ENCODE results near the gene TMEM185B. TPM values are rescaled to one million over a fixed set of nuclear protein-coding genes. Genes with fewer than 3 reads are reported as not detected.
A peak's percentile ranks its signal among the peaks of the same experiment; 100 is the strongest.
"Not testable (repeated sequence)": the region's sequence is repeated elsewhere in the genome, so short reads cannot be mapped to it uniquely, and the experiment has no call there.

The TMEM185B gene
- total RNA-seq, 1 donor from 2014 or later = 20.8 TPM

DNA sequence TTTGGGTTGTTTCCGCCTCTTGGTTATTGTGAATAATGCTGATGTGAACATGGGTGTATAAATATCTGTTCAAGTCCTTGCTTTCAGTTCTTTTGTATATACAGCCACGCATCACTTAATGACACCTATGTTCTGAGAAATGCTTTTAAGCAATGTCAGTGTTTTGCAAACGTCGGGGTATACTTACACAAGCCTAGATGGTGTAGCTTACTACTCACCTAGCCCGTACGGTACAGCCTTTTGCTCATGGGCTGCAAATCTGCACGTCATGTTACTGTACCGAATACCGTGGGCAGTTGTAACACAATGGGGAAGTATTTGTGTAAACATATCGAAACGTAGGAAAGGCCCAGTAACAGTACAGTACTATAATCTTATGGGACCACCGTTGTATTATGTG is 41.8 kb upstream of the TMEM185B start:
- no peaks in the 10 kb centered on the region for H3K27me3 ChIP-seq (ENCODE audit: control insufficient read depth, insufficient read depth, low read length)
- DNase-seq (ENCODE audit: low read depth) (peak; percentile 30), FAIRE-seq (no peak)
- TF ChIP-seq, protein P1, sequence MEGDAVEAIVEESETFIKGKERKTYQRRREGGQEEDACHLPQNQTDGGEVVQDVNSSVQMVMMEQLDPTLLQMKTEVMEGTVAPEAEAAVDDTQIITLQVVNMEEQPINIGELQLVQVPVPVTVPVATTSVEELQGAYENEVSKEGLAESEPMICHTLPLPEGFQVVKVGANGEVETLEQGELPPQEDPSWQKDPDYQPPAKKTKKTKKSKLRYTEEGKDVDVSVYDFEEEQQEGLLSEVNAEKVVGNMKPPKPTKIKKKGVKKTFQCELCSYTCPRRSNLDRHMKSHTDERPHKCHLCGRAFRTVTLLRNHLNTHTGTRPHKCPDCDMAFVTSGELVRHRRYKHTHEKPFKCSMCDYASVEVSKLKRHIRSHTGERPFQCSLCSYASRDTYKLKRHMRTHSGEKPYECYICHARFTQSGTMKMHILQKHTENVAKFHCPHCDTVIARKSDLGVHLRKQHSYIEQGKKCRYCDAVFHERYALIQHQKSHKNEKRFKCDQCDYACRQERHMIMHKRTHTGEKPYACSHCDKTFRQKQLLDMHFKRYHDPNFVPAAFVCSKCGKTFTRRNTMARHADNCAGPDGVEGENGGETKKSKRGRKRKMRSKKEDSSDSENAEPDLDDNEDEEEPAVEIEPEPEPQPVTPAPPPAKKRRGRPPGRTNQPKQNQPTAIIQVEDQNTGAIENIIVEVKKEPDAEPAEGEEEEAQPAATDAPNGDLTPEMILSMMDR (IDR thresholded peaks at IDR 0.05; ENCODE audit: insufficient read depth, low read length, severe bottlenecking) = no peak
- peaks cover 2% of the 10 kb centered on the region for H3K36me3 ChIP-seq (ENCODE audit: control insufficient read depth, insufficient read depth, low read length)
- no peak overlapping the region for H3K4me3 ChIP-seq (ENCODE audit: low read depth, low read length)

DNA sequence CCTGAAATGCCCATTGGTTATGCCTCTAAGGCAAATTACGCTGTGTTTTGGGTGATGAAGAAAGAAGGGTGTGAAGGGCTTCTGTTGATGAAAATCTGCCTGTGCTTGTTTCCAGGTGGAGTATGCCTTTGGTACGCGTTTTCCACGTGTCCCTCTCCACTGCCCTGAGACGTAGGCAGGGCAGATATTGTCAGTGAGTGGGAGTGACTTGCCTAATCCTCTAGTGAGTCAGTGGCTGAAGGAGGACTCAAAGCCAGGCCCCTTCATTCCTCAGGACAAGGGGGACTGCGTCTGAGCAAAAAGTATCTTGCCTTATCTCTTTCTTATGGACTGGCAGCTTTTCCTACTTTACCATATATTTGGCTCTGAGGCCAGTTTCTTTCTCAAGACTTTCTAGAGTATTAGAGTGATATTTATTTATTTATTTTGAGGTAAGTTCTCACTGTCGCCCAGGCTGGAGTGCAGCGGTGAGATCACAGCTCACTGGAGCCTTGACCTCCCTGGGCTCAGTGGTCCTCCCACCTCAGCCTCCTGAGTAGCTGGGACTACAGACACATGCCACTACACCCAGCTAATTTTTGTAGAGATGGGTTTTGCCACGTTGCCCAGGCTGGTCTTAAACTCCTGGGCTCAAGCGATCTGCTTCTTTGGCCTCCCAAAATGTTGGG is 39.7 kb upstream of the TMEM185B start:
- DNase-seq (ENCODE audit: low read depth) = peak; percentile 94
- TF ChIP-seq, protein P1 (IDR thresholded peaks at IDR 0.05; ENCODE audit: insufficient read depth, low read length, severe bottlenecking) = no peak
- no peaks in the 10 kb centered on the region for H3K27me3 ChIP-seq (ENCODE audit: control insufficient read depth, insufficient read depth, low read length)
- peak; percentile 7 for FAIRE-seq
- peaks cover 3% of the 10 kb centered on the region for H3K36me3 ChIP-seq (ENCODE audit: control insufficient read depth, insufficient read depth, low read length)
- H3K4me3 ChIP-seq (ENCODE audit: low read depth, low read length) = no peak overlapping the region

DNA sequence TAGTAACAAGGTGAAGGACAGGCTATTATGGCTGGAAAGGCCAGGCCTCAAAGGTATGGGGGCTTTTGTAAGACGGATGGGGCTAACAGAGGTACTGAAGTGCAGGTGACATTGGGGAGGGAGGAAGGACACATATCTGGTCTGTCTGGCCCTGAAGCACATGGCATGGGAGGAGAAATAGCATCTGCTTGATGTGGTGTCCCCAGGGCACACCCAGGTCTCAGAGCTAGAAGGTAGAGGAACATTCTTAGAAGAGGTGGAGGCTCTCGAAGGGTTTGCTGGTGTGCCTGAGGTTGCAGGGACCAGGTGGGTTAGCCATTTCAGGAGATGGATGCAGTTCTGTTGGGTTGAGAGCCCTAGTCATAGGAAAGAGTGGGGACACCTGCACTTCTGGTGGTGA is 39.0 kb upstream of the TMEM185B start:
- DNase-seq (ENCODE audit: low read depth) (no peak), FAIRE-seq (no peak)
- no peaks in the 10 kb centered on the region for H3K27me3 ChIP-seq (ENCODE audit: control insufficient read depth, insufficient read depth, low read length)
- H3K36me3 ChIP-seq (ENCODE audit: control insufficient read depth, insufficient read depth, low read length) = peaks cover 3% of the 10 kb centered on the region
- TF ChIP-seq, protein P1 (IDR thresholded peaks at IDR 0.05; ENCODE audit: insufficient read depth, low read length, severe bottlenecking) = no peak
- H3K4me3 ChIP-seq (ENCODE audit: low read depth, low read length) = no peak overlapping the region

DNA sequence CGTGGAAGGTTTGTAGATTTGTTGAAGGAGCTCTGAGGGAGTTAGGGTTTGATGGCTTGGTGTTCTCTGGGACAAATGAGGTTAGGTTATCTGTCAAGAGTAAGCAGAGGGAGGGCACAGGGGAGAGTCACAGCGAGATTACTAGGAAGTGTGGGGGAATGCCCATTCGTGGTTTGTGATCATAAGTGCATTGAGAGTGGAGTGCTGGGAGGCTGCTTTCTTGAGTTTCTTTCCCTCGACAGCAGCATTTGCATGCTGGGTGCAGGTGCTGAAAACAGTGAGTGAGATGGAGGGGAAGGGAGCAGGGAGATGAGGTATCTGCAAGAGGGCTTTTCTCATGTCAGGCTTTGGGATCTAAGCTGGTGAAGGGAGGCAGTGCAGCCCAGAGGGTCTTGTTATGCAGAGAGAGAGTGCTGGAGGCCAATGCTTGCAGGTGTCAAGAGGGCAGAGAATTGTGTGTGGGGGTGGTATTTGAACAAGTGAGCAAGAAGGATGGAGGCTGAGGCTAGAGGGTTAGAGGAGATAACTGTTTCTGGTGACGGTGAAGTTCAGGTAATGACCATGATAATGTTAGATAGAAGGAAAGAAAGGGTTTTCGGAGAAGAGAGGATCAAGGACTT is 38.3 kb upstream of the TMEM185B start:
- TF ChIP-seq, protein P1 (IDR thresholded peaks at IDR 0.05; ENCODE audit: insufficient read depth, low read length, severe bottlenecking) = no peak
- H3K27me3 ChIP-seq (ENCODE audit: control insufficient read depth, insufficient read depth, low read length) = no peaks in the 10 kb centered on the region
- FAIRE-seq = no peak
- H3K36me3 ChIP-seq (ENCODE audit: control insufficient read depth, insufficient read depth, low read length) = peaks cover 3% of the 10 kb centered on the region
- no peak overlapping the region for H3K4me3 ChIP-seq (ENCODE audit: low read depth, low read length)
- no peak for DNase-seq (ENCODE audit: low read depth)

DNA sequence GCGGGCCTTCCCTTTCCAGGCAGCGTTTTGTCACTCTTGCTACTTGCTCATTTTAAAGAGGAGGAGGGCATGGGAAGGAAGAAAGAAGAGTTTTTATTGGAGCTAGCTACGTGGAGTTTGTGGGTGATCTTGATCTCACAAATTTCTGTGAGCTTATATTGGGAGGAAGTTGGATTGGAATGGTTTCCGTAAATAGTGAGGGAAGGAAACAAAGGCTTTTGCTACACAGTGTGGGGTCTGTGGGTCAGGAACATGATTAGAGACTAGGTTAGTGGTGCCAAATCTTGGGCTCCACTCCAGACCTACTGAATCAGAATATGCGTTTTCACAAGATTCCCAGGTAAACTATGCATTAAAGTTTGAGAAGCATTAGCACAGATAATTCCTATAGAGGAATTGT is 37.5 kb upstream of the TMEM185B start:
- TF ChIP-seq, protein P1 (IDR thresholded peaks at IDR 0.05; ENCODE audit: insufficient read depth, low read length, severe bottlenecking) = no peak
- Histone ChIP-seq H3K4me3 (ENCODE audit: low read depth, low read length) (no peak overlapping the region), H3K36me3 (ENCODE audit: control insufficient read depth, insufficient read depth, low read length) (peaks cover 3% of the 10 kb centered on the region), H3K27me3 (ENCODE audit: control insufficient read depth, insufficient read depth, low read length) (no peaks in the 10 kb centered on the region)
- no peak for DNase-seq (ENCODE audit: low read depth)
- no peak for FAIRE-seq

DNA sequence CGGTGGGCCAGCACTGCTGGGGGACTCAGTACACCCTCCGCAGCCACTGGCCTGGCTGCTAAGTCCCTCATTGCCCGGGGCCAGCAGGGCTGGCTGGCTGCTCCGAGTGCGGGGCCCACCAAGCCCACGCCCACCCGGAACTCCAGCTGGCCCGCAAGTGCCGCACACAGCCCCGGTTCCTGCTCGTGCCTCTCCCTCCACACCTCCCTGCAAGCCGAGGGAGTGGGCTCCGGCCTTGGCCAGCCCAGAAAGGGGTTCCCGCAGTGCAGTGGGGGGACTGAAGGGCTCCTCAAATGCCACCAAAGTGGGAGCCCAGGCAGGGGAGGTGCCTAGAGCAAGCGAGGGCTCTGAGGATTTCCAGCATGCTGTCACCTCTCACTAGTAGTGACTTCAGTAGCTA is 36.7 kb upstream of the TMEM185B start:
- H3K27me3 ChIP-seq (ENCODE audit: control insufficient read depth, insufficient read depth, low read length); H3K36me3 ChIP-seq (ENCODE audit: control insufficient read depth, insufficient read depth, low read length); DNase-seq (ENCODE audit: low read depth); FAIRE-seq; H3K4me3 ChIP-seq (ENCODE audit: low read depth, low read length): not testable (repeated sequence)
